ENCODE results near the gene AFF3. TPM values are rescaled to one million over a fixed set of nuclear protein-coding genes. Genes with fewer than 3 reads are reported as not detected.

Gene AFF3
- total and polyA plus RNA-seq, 2 of the 8 experiments (the other 6 are each of a cell fraction or from before 2014, with no cell fraction given) = 0.27 to 3.0 TPM

GRCh38 chr2:99648906-99649789 is 493.2 kb downstream of the AFF3 start (continued):
- TF ChIP-seq CHD7 (IDR thresholded peaks at IDR 0.05; ENCODE audit: insufficient replicate concordance, low read length) (no peak), CEBPB (IDR thresholded peaks at IDR 0.05; ENCODE audit: low read depth, low read length) (no peak)
